DOHH2 (cell line): ENCODE results near the gene P2RX7.

Experiments
- CTCF ChIP-seq: fragments of 200-600 bp; sonication (generic); IDR thresholded peaks from one replicate; pipeline ENCODE4 v1.5.1; 2014; ENCODE audit warnings: antibody characterized with exemption, mild to moderate bottlenecking, low read depth, low read length; ENCODE audit not compliant: poor library complexity, severe bottlenecking
- EZH2phosphoT487 ChIP-seq: fragments of 200-600 bp; sonication (generic); IDR thresholded peaks from 2 replicates; pipeline ENCODE4 v1.6.1; 2017; ENCODE audit warnings: borderline replicate concordance, mild to moderate bottlenecking, antibody characterized with exemption, low read length, moderate library complexity, mixed read lengths

GRCh38 chr12:121217761-121218160, 85.1 kb downstream of the P2RX7 start:
- TF ChIP-seq CTCF = no peak
- no peak for TF ChIP-seq EZH2phosphoT487
